NCI-H2107 (cell line): ENCODE data around the gene C9orf85.
"Not testable (repeated sequence)": the region's sequence is repeated elsewhere in the genome, so short reads cannot be mapped to it uniquely, and the experiment has no call there.

ENCODE experiments used
- DNase-seq: peaks from one replicate; lab custom pipeline; 2025; lab: John Stamatoyannopoulos, UW

C9orf85 gene

GRCh38 chr9:71911061-71911907 lies at the start of gene C9orf85, which contains the start of gene ABHD17B:
TSS of gene C9orf85 (plus strand) at chr9:71911639. CDS start at chr9:71911735, 96 bp downstream.
TSS of gene ABHD17B (minus strand) at chr9:71911193. CDS start at chr9:71875080, 36,113 bp downstream.
- DNase-seq = peak; percentile 90

GRCh38 chr9:71863631-71864030 lies 47.8 kb upstream of the C9orf85 start:
- DNase-seq = no peak

- no peak for DNase-seq
Observed at GRCh38 chr9:71875345-71875744, 36.1 kb upstream of the C9orf85 start.

GRCh38 chr9:71876106-71876505 lies 35.3 kb upstream of the C9orf85 start:
- no peak for DNase-seq

GRCh38 chr9:71876829-71877228 lies 34.6 kb upstream of the C9orf85 start:
- DNase-seq = no peak

GRCh38 chr9:71878327-71879274 lies 32.8 kb upstream of the C9orf85 start:
- no peak for DNase-seq

- no peak for DNase-seq
Observed at GRCh38 chr9:71879644-71880174, 31.7 kb upstream of the C9orf85 start.

GRCh38 chr9:71884005-71884404 lies 27.4 kb upstream of the C9orf85 start:
- no peak for DNase-seq

GRCh38 chr9:71885467-71885866 lies 26.0 kb upstream of the C9orf85 start:
- no peak for DNase-seq

GRCh38 chr9:71886015-71886414 lies 25.4 kb upstream of the C9orf85 start:
- no peak for DNase-seq

- DNase-seq = no peak
Observed at GRCh38 chr9:71886541-71886940, 24.9 kb upstream of the C9orf85 start.

GRCh38 chr9:71887362-71887761 lies 24.1 kb upstream of the C9orf85 start:
- no peak for DNase-seq

- DNase-seq = no peak
Observed at GRCh38 chr9:71890042-71890679, 21.3 kb upstream of the C9orf85 start.

GRCh38 chr9:71891557-71892189 lies 19.8 kb upstream of the C9orf85 start:
- no peak for DNase-seq

GRCh38 chr9:71895117-71895516 lies 16.3 kb upstream of the C9orf85 start:
- DNase-seq = no peak

- no peak for DNase-seq
Observed at GRCh38 chr9:71895955-71896354, 15.5 kb upstream of the C9orf85 start.

- DNase-seq = no peak
Observed at GRCh38 chr9:71896761-71897160, 14.7 kb upstream of the C9orf85 start.

GRCh38 chr9:71897577-71897976 lies 13.9 kb upstream of the C9orf85 start:
- DNase-seq = no peak

- not testable (repeated sequence) for DNase-seq
Observed at GRCh38 chr9:71898756-71899155, 12.7 kb upstream of the C9orf85 start.

GRCh38 chr9:71901695-71902597 lies 9.5 kb upstream of the C9orf85 start:
- DNase-seq = no peak
